Measurements from ENCODE around the gene SLC9A4. TPM values are rescaled to one million over a fixed set of nuclear protein-coding genes. Genes with fewer than 3 reads are reported as not detected.
A peak's percentile ranks its signal among the peaks of the same experiment; 100 is the strongest.

The SLC9A4 gene
- total and polyA plus RNA-seq, 2 of the 4 experiments (the other 2 are of a cell fraction) = not detected

DNA sequence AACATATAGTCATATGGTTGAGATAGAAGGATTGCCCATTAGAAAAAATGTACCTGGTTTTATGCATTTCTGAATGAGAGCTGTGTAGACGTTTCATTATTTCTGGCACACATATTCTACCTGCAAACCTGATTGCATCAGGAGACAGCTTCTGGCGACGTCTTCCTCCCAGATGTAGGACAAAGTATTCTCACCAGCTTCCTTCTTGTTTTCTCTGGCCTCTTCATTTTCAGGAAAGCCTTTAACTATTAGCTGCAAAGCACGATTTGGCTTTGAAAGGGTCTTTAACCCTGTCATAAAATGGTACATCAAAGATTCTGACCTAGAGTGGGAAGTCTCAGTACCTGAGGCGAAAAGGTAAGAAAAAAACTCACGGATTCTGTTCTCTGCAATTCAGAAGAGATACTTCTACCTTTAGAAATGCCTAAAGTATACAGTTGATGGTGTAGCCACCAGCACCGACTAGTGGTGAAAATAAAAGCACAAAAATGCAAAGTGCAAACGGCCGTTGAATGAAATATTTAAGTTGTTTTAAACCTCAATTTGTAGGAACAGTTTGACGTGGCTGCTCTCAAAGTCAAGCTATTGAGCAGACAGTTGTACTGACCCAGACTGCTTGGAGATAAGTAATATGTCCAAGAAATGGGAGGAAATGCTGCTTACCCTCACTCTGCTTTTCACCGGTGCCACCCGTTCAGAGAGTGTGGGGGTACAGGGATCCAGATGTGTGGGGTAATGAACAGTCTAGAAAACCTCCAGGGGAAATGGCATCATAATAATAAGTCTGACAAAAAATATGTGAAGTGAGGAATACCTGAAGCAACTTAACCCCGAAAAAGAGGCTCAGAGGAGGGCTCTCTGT is 29.8 kb upstream of the SLC9A4 start:
- H2AFZ ChIP-seq (replicated peaks; ENCODE audit: low read length, poor library complexity) = no peak overlapping the region
- ChIA-PET POLR2A (ENCODE audit: unreplicated experiment) (interaction anchor here (0.6 kb wide), 1 partner anchor 12 kb away, joined by 6 read pairs; no protein-coding TSS in a partner anchor), CTCF (interaction anchor here (0.6 to 1.4 kb wide), 13 partner anchors 11 to 560 kb away, joined by 3 to 5 read pairs (median 3); partner anchors contain the start of gene IL18R1)
- H3K4me2 ChIP-seq (ENCODE audit: low read depth, low read length) = no peak overlapping the region
- BruUV-seq (replicated peaks) = no TSS peak
- in situ Hi-C loops (cut with MboI; ENCODE audit: low sequenced_read_pairs) (loop anchor here (5.0 to 10.0 kb wide), 4 partner anchors 201 to 558 kb away; no protein-coding TSS in a partner anchor), intact Hi-C loops (cut with micrococcal nuclease) (loop anchor here (1.0 to 2.0 kb wide), 5 partner anchors 87 to 558 kb away; no protein-coding TSS in a partner anchor), dilution Hi-C loops (cut with HindIII; ENCODE audit: low sequenced_read_pairs, unreplicated experiment) (no loop called here)
- no peak overlapping the region for H2BK5ac ChIP-seq (ENCODE audit: low read depth, low read length, poor library complexity, severe bottlenecking)
- H4K20me1 ChIP-seq (ENCODE audit: insufficient read depth, low read length) = no peaks in the 10 kb centered on the region
- ATAC-seq (ENCODE audit: low read depth) (peak; percentile 83), DNase-seq (peak; percentile 39)
- H3K56ac ChIP-seq (ENCODE audit: extremely low read depth, insufficient read depth, low read length) = no peak overlapping the region
- TF ChIP-seq RAD21 (IDR thresholded peaks at IDR 0.05; ENCODE audit: low read length) (peak; percentile 78), CTCF (conservative IDR thresholded peaks at IDR 0.05; ENCODE audit: low read depth, low read length) (peak; percentile 77), BHLHE40 (IDR thresholded peaks at IDR 0.05; ENCODE audit: low read depth, low read length) (no peak), SMC3 (IDR thresholded peaks at IDR 0.05; ENCODE audit: low read depth, low read length) (peak; percentile 62), CHD1 (IDR thresholded peaks at IDR 0.05; ENCODE audit: low read depth, low read length) (no peak)
- H4K5ac ChIP-seq (ENCODE audit: low read depth, low read length) = no peak overlapping the region
- H3K9me1 ChIP-seq (ENCODE audit: insufficient read depth, low read length) = no peaks in the 10 kb centered on the region
- no CpG with 5 or more reads among the region's 13 CpGs for WGBS, 2 experiments (ENCODE audit: extremely low coverage in 2 of 2, insufficient read length in 1 of 2)
- no peak overlapping the region for H3K27ac ChIP-seq (ENCODE audit: insufficient read depth, low read length)
- no peak overlapping the region for H4K91ac ChIP-seq (ENCODE audit: insufficient read depth, low read depth, low read length)
- H2BK15ac ChIP-seq (ENCODE audit: low read depth, low read length) = no peak overlapping the region
- H4K8ac ChIP-seq (ENCODE audit: low read depth in 2 of 2, low read length in 2 of 2) = no peak overlapping the region
- H3K9ac ChIP-seq (ENCODE audit: low read depth, low read length) = no peak overlapping the region
- H3K4ac ChIP-seq (ENCODE audit: low read depth, low read length) = no peak overlapping the region
- no peak overlapping the region for H2AK9ac ChIP-seq (replicated peaks; ENCODE audit: low read depth, low read length, poor library complexity)
- no peaks in the 10 kb centered on the region for H3K36me3 ChIP-seq (ENCODE audit: control insufficient read depth, insufficient read depth, low read length)
- no peak overlapping the region for H2BK120ac ChIP-seq (ENCODE audit: low read depth, low read length)
- no peak overlapping the region for H3K23ac ChIP-seq (ENCODE audit: low read depth, low read length)
- no peaks in the 10 kb centered on the region for H3K9me3 ChIP-seq (ENCODE audit: control insufficient read depth, insufficient read depth, low read length)
- no peak overlapping the region for H2AK5ac ChIP-seq (ENCODE audit: low read depth, low read length)
- peaks cover 3% of the 10 kb centered on the region; the same call in 1 of the 2 replicates for H3K27me3 ChIP-seq (ENCODE audit: control insufficient read depth, insufficient read depth, low read length)
- H3K79me1 ChIP-seq (ENCODE audit: low read depth in 1 of 2, low read length in 2 of 2) = no peaks in the 10 kb centered on the region
- no peak overlapping the region for H3K14ac ChIP-seq (replicated peaks; ENCODE audit: low read depth, low read length)
- no peak overlapping the region for H3K18ac ChIP-seq (ENCODE audit: low read depth, low read length)
- H3K4me1 ChIP-seq (ENCODE audit: control insufficient read depth, insufficient read depth, low read length) = 0 out of 2 replicates have a peak, but pooled peaks cover 2% of the 10 kb centered on the region
- H2BK20ac ChIP-seq (ENCODE audit: low read depth, low read length) = no peak overlapping the region
- H3K4me3 ChIP-seq (ENCODE audit: insufficient read depth, low read depth, low read length) = no peak overlapping the region
